Keratinocyte (primary cell): Measurements from ENCODE around the gene LRRC43. TPM values are rescaled to one million over a fixed set of nuclear protein-coding genes. Genes with fewer than 3 reads are reported as not detected.

Source experiments
- DNase-seq: peaks from one replicate; pipeline ENCODE4 v3.0.0-alpha.2; 2011; ENCODE audit warnings: low read depth, missing footprints, low spot score
- FAIRE-seq: peaks from 2 replicates; lab custom pipeline; 2011; peaks lifted over from hg19 to GRCh38; lab: Jason Lieb, UNC
- H2AFZ ChIP-seq: 2 replicates; pipeline ENCODE4 v1.6.0; 2012; ENCODE audit warnings: low read length, control low read depth, inconsistent platforms; ENCODE audit not compliant: control insufficient read depth
- H3K27ac ChIP-seq: 2 replicates; pipeline ENCODE4 v1.5.1; 2011; ENCODE audit warnings: low read length; ENCODE audit not compliant: control insufficient read depth, insufficient read depth
- H3K27me3 ChIP-seq: 3 replicates; pipeline ENCODE4 v1.6.0; 2011; ENCODE audit warnings: low read length; ENCODE audit not compliant: control insufficient read depth, insufficient read depth; ENCODE audit errors: extremely low read depth
- H3K36me3 ChIP-seq, 2 experiments: 2 replicates in 1 of 2; 3 replicates in 1 of 2; pipeline ENCODE4 v1.5.1; 2011; ENCODE audit warnings: low read length in 2 of 2, mild to moderate bottlenecking in 1 of 2; ENCODE audit not compliant: control insufficient read depth in 2 of 2, insufficient read depth in 2 of 2; ENCODE audit errors: extremely low read depth in 1 of 2
- H3K4me1 ChIP-seq: 3 replicates; pipeline ENCODE4 v1.5.1; 2011; ENCODE audit warnings: low read length; ENCODE audit not compliant: control insufficient read depth, insufficient read depth; ENCODE audit errors: extremely low read depth
- H3K4me2 ChIP-seq: 3 replicates; pipeline ENCODE4 v1.6.0; 2011; ENCODE audit warnings: low read depth, low read length; ENCODE audit not compliant: control insufficient read depth, insufficient read depth; ENCODE audit errors: extremely low read depth
- H3K4me3 ChIP-seq, 3 experiments: fragments of 200-600 bp in 1 of 3; sonication (generic) in 1 of 3; 2 replicates in 2 of 3; 3 replicates in 1 of 3; pipeline ENCODE4 v1.5.1; 2011 to 2016; ENCODE audit warnings: low read length in 3 of 3, mild to moderate bottlenecking in 3 of 3, control low read depth in 2 of 3, inconsistent platforms in 1 of 3, low read depth in 1 of 3, mixed read lengths in 1 of 3, mixed run types in 1 of 3, moderate library complexity in 1 of 3; ENCODE audit not compliant: control insufficient read depth in 2 of 3, insufficient read depth in 2 of 3; ENCODE audit errors: extremely low read depth in 1 of 3
- H3K79me2 ChIP-seq: 2 replicates; pipeline ENCODE4 v1.6.0; 2012; ENCODE audit warnings: low read length; ENCODE audit not compliant: control insufficient read depth, insufficient read depth
- H3K9ac ChIP-seq: 3 replicates; pipeline ENCODE4 v1.6.0; 2011; ENCODE audit warnings: low read length; ENCODE audit not compliant: control insufficient read depth, insufficient read depth; ENCODE audit errors: extremely low read depth
- H3K9me1 ChIP-seq: 3 replicates; pipeline ENCODE4 v1.6.0; 2011; ENCODE audit warnings: low read length; ENCODE audit not compliant: control insufficient read depth, insufficient read depth; ENCODE audit errors: extremely low read depth
- H3K9me3 ChIP-seq: 2 replicates; pipeline ENCODE4 v1.5.1; 2012; ENCODE audit warnings: low read depth, low read length; ENCODE audit not compliant: control insufficient read depth
- H4K20me1 ChIP-seq: 3 replicates; pipeline ENCODE4 v1.6.0; 2011; ENCODE audit warnings: low read length; ENCODE audit not compliant: control insufficient read depth, insufficient read depth; ENCODE audit errors: extremely low read depth
- EZH2 ChIP-seq: IDR thresholded peaks from one replicate; pipeline ENCODE4 v1.6.1; 2012; ENCODE audit warnings: inconsistent platforms, mild to moderate bottlenecking, low read length, moderate library complexity
- dilution Hi-C: fragments of 300-500 bp; cut with MboI; formaldehyde crosslinking; loops from one replicate; pipeline ENCODE4 v1.7.0; 2020; ENCODE audit warnings: low sequenced_read_pairs; ENCODE audit not compliant: extremely low pct_ligation_motif_present
- polyA plus RNA-seq, 5 experiments: library from polyadenylated mRNA; depleted of rRNA in 3 of 5; stranded (reverse) in 3 of 5; stranded (forward) in 1 of 5; unstranded in 1 of 5; fragments of >200 nt; gene quantifications; 1 replicate in 1 of 5; 2 replicates in 3 of 5; 3 replicates in 1 of 5; pipeline versions ENCODE4 v1.2.1 to v1.2.3, GENCODE V29; 2011 to 2012; ENCODE audit warnings: missing spikeins in 2 of 5, low read depth in 1 of 5, low replicate concordance in 1 of 5
- TF ChIP-seq, protein P1 (sequence below), 3 experiments: IDR thresholded peaks in 1 of 3; conservative IDR thresholded peaks in 1 of 3; optimal IDR thresholded peaks in 1 of 3; 2 replicates in 2 of 3; 3 replicates in 1 of 3; pipeline versions ENCODE3 to v1.5.1; 2011; ENCODE audit warnings: low read length in 3 of 3, mild to moderate bottlenecking in 3 of 3, moderate library complexity in 2 of 3, control low read depth in 1 of 3, inconsistent platforms in 1 of 3; ENCODE audit not compliant: insufficient read depth in 2 of 3; ENCODE audit errors: extremely low read depth in 1 of 3

Gene LRRC43
- polyA plus RNA-seq, 1 donor (not counting 4 experiments of a cell fraction or from before 2014, with no cell fraction given) = 0.45 TPM

DNA sequence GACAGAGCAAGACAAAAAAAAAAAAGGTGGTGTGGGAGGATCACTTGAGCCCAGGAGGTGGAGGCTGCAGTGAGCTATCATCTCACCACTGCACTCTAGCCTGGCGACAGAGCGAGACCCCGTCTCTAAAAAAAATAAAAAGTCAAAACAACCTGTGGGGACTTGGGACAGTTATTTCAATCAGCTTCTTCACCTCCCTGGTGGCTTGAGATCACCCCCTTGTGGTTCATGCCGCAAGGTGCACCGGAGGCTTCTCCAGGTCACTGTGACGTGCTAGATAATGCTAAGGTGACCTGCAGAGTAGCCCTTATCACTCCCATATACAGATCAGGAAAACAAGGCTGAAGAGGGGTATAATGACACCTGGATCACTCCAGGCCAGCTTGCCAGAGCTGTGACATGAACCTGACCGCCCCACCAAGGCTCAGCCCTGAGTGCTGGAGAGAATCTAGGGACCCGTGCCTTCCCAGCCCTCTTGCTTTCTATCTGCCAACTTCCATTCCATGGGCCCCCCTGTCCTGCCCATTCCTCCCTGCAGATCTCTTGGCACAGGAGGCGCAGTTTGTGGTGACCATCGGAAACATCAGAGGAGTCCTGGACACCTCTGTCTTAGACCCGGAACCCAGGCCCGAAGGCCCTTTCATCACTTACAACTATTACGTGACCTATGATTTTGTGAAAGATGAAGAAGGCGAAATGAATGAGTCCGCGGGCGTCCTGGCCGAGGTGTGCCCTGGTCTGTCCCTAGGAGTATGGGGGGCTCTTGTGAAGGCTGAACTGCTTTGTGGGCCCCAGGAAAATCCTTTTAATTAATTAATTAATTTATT lies 8.1 kb downstream of the LRRC43 start:
- no peak for DNase-seq
- H3K4me3 ChIP-seq = no peak overlapping the region

DNA sequence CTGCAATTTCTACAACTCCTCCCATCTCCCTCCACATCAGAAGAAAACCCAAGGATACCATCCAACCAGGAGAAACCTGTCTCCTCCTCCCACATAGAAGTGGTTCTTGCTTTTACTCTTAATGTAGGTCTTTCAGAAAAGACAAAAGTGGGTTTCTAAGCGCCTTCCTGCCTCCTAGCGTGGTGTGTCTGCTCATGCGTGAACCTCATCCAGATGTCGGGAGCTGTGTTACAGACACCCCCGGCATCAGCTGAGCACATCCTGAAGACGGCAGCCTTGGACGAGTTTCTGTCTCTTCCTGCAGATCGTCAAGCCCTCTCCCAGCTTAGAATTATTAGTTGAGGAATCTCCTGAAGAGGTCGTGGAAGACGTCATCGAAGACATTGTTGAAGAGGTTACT lies 9.5 kb downstream of the LRRC43 start:
- peaks cover 3% of the 10 kb centered on the region for H3K9me3 ChIP-seq
- dilution Hi-C loops = no loop called here
- no peak for TF ChIP-seq EZH2
- TF ChIP-seq, protein P1, sequence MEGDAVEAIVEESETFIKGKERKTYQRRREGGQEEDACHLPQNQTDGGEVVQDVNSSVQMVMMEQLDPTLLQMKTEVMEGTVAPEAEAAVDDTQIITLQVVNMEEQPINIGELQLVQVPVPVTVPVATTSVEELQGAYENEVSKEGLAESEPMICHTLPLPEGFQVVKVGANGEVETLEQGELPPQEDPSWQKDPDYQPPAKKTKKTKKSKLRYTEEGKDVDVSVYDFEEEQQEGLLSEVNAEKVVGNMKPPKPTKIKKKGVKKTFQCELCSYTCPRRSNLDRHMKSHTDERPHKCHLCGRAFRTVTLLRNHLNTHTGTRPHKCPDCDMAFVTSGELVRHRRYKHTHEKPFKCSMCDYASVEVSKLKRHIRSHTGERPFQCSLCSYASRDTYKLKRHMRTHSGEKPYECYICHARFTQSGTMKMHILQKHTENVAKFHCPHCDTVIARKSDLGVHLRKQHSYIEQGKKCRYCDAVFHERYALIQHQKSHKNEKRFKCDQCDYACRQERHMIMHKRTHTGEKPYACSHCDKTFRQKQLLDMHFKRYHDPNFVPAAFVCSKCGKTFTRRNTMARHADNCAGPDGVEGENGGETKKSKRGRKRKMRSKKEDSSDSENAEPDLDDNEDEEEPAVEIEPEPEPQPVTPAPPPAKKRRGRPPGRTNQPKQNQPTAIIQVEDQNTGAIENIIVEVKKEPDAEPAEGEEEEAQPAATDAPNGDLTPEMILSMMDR (optimal IDR thresholded peaks at IDR 0.05 in 1 of 3, IDR thresholded peaks at IDR 0.05 in 1 of 3, conservative IDR thresholded peaks at IDR 0.05 in 1 of 3; ENCODE audit: extremely low read depth in 1 of 3, insufficient read depth in 2 of 3, low read length in 3 of 3) = no peak

More for the DNA sequence above, 8.1 kb downstream of the LRRC43 start:
- peaks cover 3% of the 10 kb centered on the region for H3K9me3 ChIP-seq
- dilution Hi-C loops = no loop called here
- FAIRE-seq = peak; percentile 90
- H4K20me1 ChIP-seq = no peaks in the 10 kb centered on the region
- H3K9ac ChIP-seq = no peak overlapping the region
- H3K27me3 ChIP-seq = no peaks in the 10 kb centered on the region
- H3K4me2 ChIP-seq = no peak overlapping the region
- no peak overlapping the region for H3K27ac ChIP-seq
- no peaks in the 10 kb centered on the region for H3K9me1 ChIP-seq
- H3K36me3 ChIP-seq = no peaks in the 10 kb centered on the region
- no peak overlapping the region for H2AFZ ChIP-seq
- TF ChIP-seq EZH2 = no peak
- TF ChIP-seq, protein P1 (optimal IDR thresholded peaks at IDR 0.05 in 1 of 3, IDR thresholded peaks at IDR 0.05 in 1 of 3, conservative IDR thresholded peaks at IDR 0.05 in 1 of 3; ENCODE audit: extremely low read depth in 1 of 3, insufficient read depth in 2 of 3, low read length in 3 of 3) = peak; percentile 89 to 92 (median 90)
- H3K4me1 ChIP-seq = no peaks in the 10 kb centered on the region
- H3K79me2 ChIP-seq = no peaks in the 10 kb centered on the region

More for the DNA sequence above, 9.5 kb downstream of the LRRC43 start:
- no peaks in the 10 kb centered on the region for H3K36me3 ChIP-seq
- H3K27ac ChIP-seq = no peak overlapping the region
- no peak overlapping the region for H3K9ac ChIP-seq
- H3K4me3 ChIP-seq = no peak overlapping the region
- no peaks in the 10 kb centered on the region for H3K4me1 ChIP-seq
- no peak overlapping the region for H2AFZ ChIP-seq
- no peak for DNase-seq
- H3K79me2 ChIP-seq = no peaks in the 10 kb centered on the region
- FAIRE-seq = no peak
- no peak overlapping the region for H3K4me2 ChIP-seq
- H4K20me1 ChIP-seq = no peaks in the 10 kb centered on the region
- H3K27me3 ChIP-seq = no peaks in the 10 kb centered on the region
- H3K9me1 ChIP-seq = no peaks in the 10 kb centered on the region
